ENCODE results near the gene COLEC11. TPM values are rescaled to one million over a fixed set of nuclear protein-coding genes. Genes with fewer than 3 reads are reported as not detected.

Gene COLEC11
- total and polyA plus RNA-seq, 2 of the 13 experiments (the other 11 are each of a cell fraction or from before 2014, with no cell fraction given), result 1.5 to 3.0 TPM

DNA sequence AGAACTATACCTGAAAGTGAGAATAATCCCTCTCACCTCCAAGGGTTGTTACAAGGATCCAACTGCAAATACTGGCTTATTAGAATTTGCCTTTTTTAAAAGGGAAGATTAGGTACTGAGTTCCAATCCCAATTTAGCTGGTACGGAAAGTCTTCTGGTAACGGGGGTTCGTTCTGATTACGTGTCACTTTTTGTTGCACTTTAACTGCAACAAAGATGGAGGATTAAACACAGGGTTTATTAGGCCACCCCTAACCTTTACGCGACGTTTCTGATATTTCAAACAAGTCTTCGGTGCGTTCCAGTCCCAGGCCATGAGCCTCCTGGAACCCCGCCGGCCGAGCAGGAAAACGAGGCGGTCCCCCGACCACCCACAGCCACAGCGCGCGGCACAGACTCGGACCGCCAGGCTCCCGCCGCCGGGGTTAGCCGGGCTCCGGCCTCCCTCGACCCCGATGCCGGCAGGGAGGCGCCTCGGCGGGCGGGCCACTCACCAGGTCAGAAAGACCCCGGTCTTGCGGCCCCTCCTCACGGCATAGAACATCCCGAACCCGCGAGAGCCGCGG, 37.2 kb upstream of the COLEC11 start (continued):
- TF ChIP-seq, protein P1, sequence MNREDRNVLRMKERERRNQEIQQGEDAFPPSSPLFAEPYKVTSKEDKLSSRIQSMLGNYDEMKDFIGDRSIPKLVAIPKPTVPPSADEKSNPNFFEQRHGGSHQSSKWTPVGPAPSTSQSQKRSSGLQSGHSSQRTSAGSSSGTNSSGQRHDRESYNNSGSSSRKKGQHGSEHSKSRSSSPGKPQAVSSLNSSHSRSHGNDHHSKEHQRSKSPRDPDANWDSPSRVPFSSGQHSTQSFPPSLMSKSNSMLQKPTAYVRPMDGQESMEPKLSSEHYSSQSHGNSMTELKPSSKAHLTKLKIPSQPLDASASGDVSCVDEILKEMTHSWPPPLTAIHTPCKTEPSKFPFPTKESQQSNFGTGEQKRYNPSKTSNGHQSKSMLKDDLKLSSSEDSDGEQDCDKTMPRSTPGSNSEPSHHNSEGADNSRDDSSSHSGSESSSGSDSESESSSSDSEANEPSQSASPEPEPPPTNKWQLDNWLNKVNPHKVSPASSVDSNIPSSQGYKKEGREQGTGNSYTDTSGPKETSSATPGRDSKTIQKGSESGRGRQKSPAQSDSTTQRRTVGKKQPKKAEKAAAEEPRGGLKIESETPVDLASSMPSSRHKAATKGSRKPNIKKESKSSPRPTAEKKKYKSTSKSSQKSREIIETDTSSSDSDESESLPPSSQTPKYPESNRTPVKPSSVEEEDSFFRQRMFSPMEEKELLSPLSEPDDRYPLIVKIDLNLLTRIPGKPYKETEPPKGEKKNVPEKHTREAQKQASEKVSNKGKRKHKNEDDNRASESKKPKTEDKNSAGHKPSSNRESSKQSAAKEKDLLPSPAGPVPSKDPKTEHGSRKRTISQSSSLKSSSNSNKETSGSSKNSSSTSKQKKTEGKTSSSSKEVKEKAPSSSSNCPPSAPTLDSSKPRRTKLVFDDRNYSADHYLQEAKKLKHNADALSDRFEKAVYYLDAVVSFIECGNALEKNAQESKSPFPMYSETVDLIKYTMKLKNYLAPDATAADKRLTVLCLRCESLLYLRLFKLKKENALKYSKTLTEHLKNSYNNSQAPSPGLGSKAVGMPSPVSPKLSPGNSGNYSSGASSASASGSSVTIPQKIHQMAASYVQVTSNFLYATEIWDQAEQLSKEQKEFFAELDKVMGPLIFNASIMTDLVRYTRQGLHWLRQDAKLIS (CRISPR knock-in tag; IDR thresholded peaks at IDR 0.05), result no peak
- TF ChIP-seq ZNF891 (CRISPR knock-in tag; IDR thresholded peaks at IDR 0.05) (0 out of 2 replicates have a peak, but pooled peaks have one; percentile 10), ZNF564 (CRISPR knock-in tag; IDR thresholded peaks at IDR 0.05) (peak; percentile 9; the same call in 1 of the 2 replicates), RERE (CRISPR knock-in tag; IDR thresholded peaks at IDR 0.05; ENCODE audit: low read depth) (no peak), NFE2L2 (IDR thresholded peaks at IDR 0.05; ENCODE audit: low read length) (no peak), ZNF44 (CRISPR knock-in tag; IDR thresholded peaks at IDR 0.05) (0 out of 2 replicates have a peak, but pooled peaks have one; percentile 14), KLF13 (CRISPR knock-in tag; IDR thresholded peaks at IDR 0.05) (peak; percentile 66; the same call in 1 of the 2 replicates), MIER2 (CRISPR knock-in tag; IDR thresholded peaks at IDR 0.05) (0 out of 2 replicates have a peak, but pooled peaks have one; percentile 27), NR1H2 (CRISPR knock-in tag; IDR thresholded peaks at IDR 0.05; ENCODE audit: borderline replicate concordance, low read depth) (peak; percentile 87; the same call in 1 of the 2 replicates), MBD4 (IDR thresholded peaks at IDR 0.05; ENCODE audit: borderline replicate concordance, low read length) (no peak), ZNF484 (CRISPR knock-in tag; IDR thresholded peaks at IDR 0.05; ENCODE audit: borderline replicate concordance, low read depth) (peak; percentile 39; the same call in 1 of the 2 replicates)
- TF ChIP-seq, protein P2, sequence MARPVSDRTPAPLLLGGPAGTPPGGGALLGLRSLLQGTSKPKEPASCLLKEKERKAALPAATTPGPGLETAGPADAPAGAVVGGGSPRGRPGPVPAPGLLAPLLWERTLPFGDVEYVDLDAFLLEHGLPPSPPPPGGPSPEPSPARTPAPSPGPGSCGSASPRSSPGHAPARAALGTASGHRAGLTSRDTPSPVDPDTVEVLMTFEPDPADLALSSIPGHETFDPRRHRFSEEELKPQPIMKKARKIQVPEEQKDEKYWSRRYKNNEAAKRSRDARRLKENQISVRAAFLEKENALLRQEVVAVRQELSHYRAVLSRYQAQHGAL (CRISPR knock-in tag; IDR thresholded peaks at IDR 0.05; ENCODE audit: not compliant biosample characterization), result no peak
- TF ChIP-seq, protein P3, sequence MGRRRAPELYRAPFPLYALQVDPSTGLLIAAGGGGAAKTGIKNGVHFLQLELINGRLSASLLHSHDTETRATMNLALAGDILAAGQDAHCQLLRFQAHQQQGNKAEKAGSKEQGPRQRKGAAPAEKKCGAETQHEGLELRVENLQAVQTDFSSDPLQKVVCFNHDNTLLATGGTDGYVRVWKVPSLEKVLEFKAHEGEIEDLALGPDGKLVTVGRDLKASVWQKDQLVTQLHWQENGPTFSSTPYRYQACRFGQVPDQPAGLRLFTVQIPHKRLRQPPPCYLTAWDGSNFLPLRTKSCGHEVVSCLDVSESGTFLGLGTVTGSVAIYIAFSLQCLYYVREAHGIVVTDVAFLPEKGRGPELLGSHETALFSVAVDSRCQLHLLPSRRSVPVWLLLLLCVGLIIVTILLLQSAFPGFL (CRISPR knock-in tag; IDR thresholded peaks at IDR 0.05), result peak; percentile 60; the same call in 1 of the 2 replicates
- TF ChIP-seq, protein P4, sequence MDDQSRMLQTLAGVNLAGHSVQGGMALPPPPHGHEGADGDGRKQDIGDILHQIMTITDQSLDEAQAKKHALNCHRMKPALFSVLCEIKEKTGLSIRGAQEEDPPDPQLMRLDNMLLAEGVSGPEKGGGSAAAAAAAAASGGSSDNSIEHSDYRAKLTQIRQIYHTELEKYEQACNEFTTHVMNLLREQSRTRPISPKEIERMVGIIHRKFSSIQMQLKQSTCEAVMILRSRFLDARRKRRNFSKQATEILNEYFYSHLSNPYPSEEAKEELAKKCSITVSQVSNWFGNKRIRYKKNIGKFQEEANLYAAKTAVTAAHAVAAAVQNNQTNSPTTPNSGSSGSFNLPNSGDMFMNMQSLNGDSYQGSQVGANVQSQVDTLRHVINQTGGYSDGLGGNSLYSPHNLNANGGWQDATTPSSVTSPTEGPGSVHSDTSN (CRISPR knock-in tag; IDR thresholded peaks at IDR 0.05; ENCODE audit: borderline replicate concordance), result 0 out of 2 replicates have a peak, but pooled peaks have one; percentile 81
- TF ChIP-seq, protein P5, sequence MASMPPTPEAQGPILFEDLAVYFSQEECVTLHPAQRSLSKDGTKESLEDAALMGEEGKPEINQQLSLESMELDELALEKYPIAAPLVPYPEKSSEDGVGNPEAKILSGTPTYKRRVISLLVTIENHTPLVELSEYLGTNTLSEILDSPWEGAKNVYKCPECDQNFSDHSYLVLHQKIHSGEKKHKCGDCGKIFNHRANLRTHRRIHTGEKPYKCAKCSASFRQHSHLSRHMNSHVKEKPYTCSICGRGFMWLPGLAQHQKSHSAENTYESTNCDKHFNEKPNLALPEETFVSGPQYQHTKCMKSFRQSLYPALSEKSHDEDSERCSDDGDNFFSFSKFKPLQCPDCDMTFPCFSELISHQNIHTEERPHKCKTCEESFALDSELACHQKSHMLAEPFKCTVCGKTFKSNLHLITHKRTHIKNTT (CRISPR knock-in tag; IDR thresholded peaks at IDR 0.05), result 0 out of 2 replicates have a peak, but pooled peaks have one; percentile 18
